T-cell (primary cell): ENCODE measurements around the gene TRMT11. TPM values are rescaled to one million over a fixed set of nuclear protein-coding genes. Genes with fewer than 3 reads are reported as not detected.

ENCODE experiments used
- ATAC-seq, 4 experiments: fragments of 200-7000 bp in 3 of 4; fragments of 150-1000 bp in 1 of 4; cut with Tn5 transposase; replicated peaks in 1 of 4; 1 replicate in 3 of 4; 2 replicates in 1 of 4; pipeline ENCODE4 v1.10.0; 2021; ENCODE audit warnings: moderate library complexity in 3 of 4, mild to moderate bottlenecking in 2 of 4, moderate number of reproducible peaks in 1 of 4
- CTCF ChIA-PET, 2 donors: fragments of 300-600 bp; sonication (Branson Sonifier 250); formaldehyde crosslinking; loops; one replicate each; lab custom pipeline; 2022; ENCODE audit warnings: antibody characterized with exemption in 2 of 2; lab: Charles Lee
- POLR2A ChIA-PET, 2 donors: fragments of 300-600 bp; sonication (Branson Sonifier 250); formaldehyde crosslinking; loops; one replicate each; lab custom pipeline; 2022; ENCODE audit warnings: antibody characterized with exemption in 2 of 2; lab: Charles Lee
- DNase-seq, 35 experiments: peaks; one replicate each; pipeline versions ENCODE4 v3.0.0 to v3.0.0-alpha.2; 2013 to 2023
- H3K27ac ChIP-seq: one replicate; pipeline ENCODE4 v1.5.1; 2013; ENCODE audit warnings: low read length
- H3K27me3 ChIP-seq, 2 experiments: replicated peaks in 1 of 2; 1 replicate in 1 of 2; 2 replicates in 1 of 2; pipeline versions ENCODE4 v1.6.1 to v1.7.0; 2013; ENCODE audit warnings: low read length in 1 of 2, mixed read lengths in 1 of 2; ENCODE audit not compliant: control insufficient read depth in 2 of 2, insufficient read depth in 2 of 2; ENCODE audit errors: extremely low read depth in 1 of 2
- H3K36me3 ChIP-seq, 2 donors: 1 replicate in 1 of 2; 2 replicates in 1 of 2; pipeline versions ENCODE4 v1.6.1 to v1.7.0; 2013; ENCODE audit warnings: low read length in 1 of 2; ENCODE audit not compliant: control insufficient read depth in 2 of 2, insufficient read depth in 1 of 2; ENCODE audit errors: extremely low read depth in 1 of 2
- H3K4me1 ChIP-seq, 2 experiments: 1 replicate in 1 of 2; 2 replicates in 1 of 2; pipeline versions ENCODE4 v1.6.1 to v1.7.0; 2013; ENCODE audit warnings: low read length in 2 of 2, mixed read lengths in 1 of 2; ENCODE audit not compliant: insufficient read depth in 2 of 2, control insufficient read depth in 1 of 2; ENCODE audit errors: extremely low read depth in 1 of 2
- H3K4me3 ChIP-seq, 2 donors: 1 replicate in 1 of 2; 2 replicates in 1 of 2; pipeline versions ENCODE4 v1.5.1 to v1.7.0; 2013; ENCODE audit warnings: mild to moderate bottlenecking in 2 of 2, low read length in 1 of 2, moderate library complexity in 1 of 2; ENCODE audit not compliant: control insufficient read depth in 1 of 2; ENCODE audit errors: extremely low read depth in 1 of 2
- H3K9me3 ChIP-seq: 2 replicates; pipeline ENCODE4 v1.7.0; 2013
- H3K27ac Mint-ChIP-seq, 2 donors: one replicate each; pipeline ENCODE4 v1.8.0; 2020 to 2021; ENCODE audit warnings: mild to moderate bottlenecking in 2 of 2, mixed read lengths in 2 of 2
- H3K27me3 Mint-ChIP-seq, 2 donors: one replicate each; pipeline ENCODE4 v1.8.0; 2021 to 2022; ENCODE audit warnings: mixed read lengths in 2 of 2
- H3K36me3 Mint-ChIP-seq: one replicate; pipeline ENCODE4 v1.8.0; 2021; ENCODE audit warnings: mixed read lengths
- H3K4me1 Mint-ChIP-seq, 3 donors: one replicate each; pipeline ENCODE4 v1.8.0; 2020 to 2022; ENCODE audit warnings: mixed read lengths in 3 of 3, mild to moderate bottlenecking in 1 of 3
- H3K4me3 Mint-ChIP-seq, 3 donors: one replicate each; pipeline ENCODE4 v1.8.0; 2020 to 2022; ENCODE audit warnings: mild to moderate bottlenecking in 3 of 3, mixed read lengths in 3 of 3, moderate library complexity in 3 of 3
- H3K9me3 Mint-ChIP-seq, 3 donors: one replicate each; pipeline ENCODE4 v1.8.0; 2020 to 2022; ENCODE audit warnings: mixed read lengths in 3 of 3
- WGBS: methylation state at CpG from one replicate; pipeline ENCODE4 v1.1.5; 2013; ENCODE audit warnings: missing lambda C conversion rate; ENCODE audit not compliant: insufficient coverage; 5-methylcytosine and 5-hydroxymethylcytosine counted together
- total RNA-seq, 35 experiments: library from RNA in 6 of 35; stranded (reverse) in 6 of 35; fragments of 120-200 nt in 1 of 35; gene quantifications; one replicate each; pipeline versions ENCODE4 v1.2.1 to v1.2.4 and lab custom pipeline; 2013 to 2026

Gene TRMT11
- total RNA-seq, 5 donors from 2014 or later (not counting 1 experiment from before 2014, with no cell fraction given) = 14.2 to 30.3 (median 21.6) TPM

DNA sequence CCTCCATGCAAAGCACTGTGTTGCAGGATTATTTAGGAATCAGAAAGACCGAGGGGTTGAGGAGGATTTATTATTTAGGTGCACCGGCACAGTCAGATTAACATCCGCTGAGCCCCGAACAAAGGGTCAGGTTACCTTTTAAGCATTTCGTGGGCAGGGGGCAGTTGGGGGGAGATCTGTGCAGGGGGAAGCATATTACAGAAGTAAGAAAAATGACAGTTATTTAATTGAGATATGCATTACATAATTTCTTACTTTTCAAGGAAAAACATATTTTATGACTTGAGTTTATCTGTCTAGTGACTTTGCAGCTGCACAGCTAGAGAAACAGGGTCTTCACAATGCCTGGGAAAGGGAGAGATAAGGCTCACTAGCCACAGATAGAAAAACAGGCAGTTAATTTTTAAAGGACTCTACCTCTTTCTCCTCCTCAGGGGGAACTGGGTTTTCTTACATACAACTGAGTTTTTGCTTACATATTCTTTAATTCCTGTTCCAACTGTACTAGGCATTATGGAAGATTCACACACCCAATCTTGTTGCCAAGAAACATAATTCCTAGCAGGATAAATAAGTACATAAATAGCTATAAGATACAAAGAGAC, 31.5 kb upstream of the TRMT11 start:
- WGBS = 52% methylated on average over 4 of the region's 5 CpGs
- POLR2A ChIA-PET = no interaction called here
- Mint-ChIP-seq H3K4me1 (peaks cover 0 to 9% (median 7%) of the 10 kb centered on the region in 3 donors), H3K9me3 (no peaks in the 10 kb centered on the region), H3K4me3 (peak overlapping the region in 2 of 3 donors; percentile 12 to 69), H3K27ac (no peak overlapping the region), H3K36me3 (no peaks in the 10 kb centered on the region), H3K27me3 (peaks cover 2 to 11% of the 10 kb centered on the region in 2 donors)
- Histone ChIP-seq H3K27me3 (peaks cover 0 to 3% of the 10 kb centered on the region in 2 experiments), H3K36me3 (peaks cover 0 to 5% of the 10 kb centered on the region in 2 donors), H3K9me3 (no peaks in the 10 kb centered on the region), H3K4me1 (peaks cover 8 to 18% of the 10 kb centered on the region in 2 experiments), H3K27ac (no peak overlapping the region), H3K4me3 (no peak overlapping the region)
- CTCF ChIA-PET = interaction anchor here in 1 of 2 donors (0.7 to 4.4 kb wide), 4 partner anchors 36 to 173 kb away, joined by 3 to 68 read pairs (median 21); partner anchors contain the start of gene NCOA7
- no peak for ATAC-seq
- DNase-seq = no peak

DNA sequence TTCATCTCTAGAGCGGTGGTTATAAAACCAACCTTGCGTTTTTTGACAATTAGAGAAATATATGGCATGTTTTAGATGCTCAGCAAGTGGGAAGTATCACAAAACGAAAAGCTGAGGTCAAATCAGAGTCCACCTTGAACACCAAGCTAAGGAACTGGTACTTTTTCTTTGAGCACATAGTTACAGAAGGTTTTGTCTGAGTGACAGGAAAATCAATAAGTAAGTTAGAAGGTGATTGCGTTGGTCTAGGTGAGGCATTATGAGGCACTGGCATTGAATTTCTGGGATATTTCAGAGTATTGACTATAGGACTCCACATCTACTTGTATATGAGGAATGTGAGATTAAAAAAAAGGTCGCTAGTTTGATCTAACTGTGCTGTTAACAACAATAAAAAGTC, 30.4 kb upstream of the TRMT11 start:
- Mint-ChIP-seq H3K36me3 (no peaks in the 10 kb centered on the region), H3K9me3 (no peaks in the 10 kb centered on the region), H3K27ac (peak overlapping the region in 1 of 2 donors; percentile 30), H3K4me3 (peak overlapping the region in 1 of 3 donors; percentile 60), H3K4me1 (peaks cover 0 to 11% (median 11%) of the 10 kb centered on the region in 3 donors), H3K27me3 (peaks cover 0 to 9% of the 10 kb centered on the region in 2 donors)
- CTCF ChIA-PET = interaction anchor here (0.5 to 4.4 kb wide), 54 partner anchors 9 to 1335 kb away, joined by 3 to 68 read pairs (median 4); partner anchors contain the start of genes TRMT11 (in 2 of the 2) and NCOA7 (in 1 of the 2)
- H3K27me3 ChIP-seq = peaks cover 0 to 3% of the 10 kb centered on the region in 2 experiments
- ATAC-seq (no peak), DNase-seq (peak in 1 of 35 experiments; percentile 18)
- peaks cover 8 to 18% of the 10 kb centered on the region in 2 experiments for H3K4me1 ChIP-seq
- H3K27ac ChIP-seq = peak overlapping the region; percentile 98
- POLR2A ChIA-PET = interaction anchor here (0.5 to 1.1 kb wide), 10 partner anchors 18 to 850 kb away, joined by 3 to 7 read pairs (median 4); partner anchors contain the start of gene TRMT11 (in 1 of the 2)
- 64% methylated on average over 3 of the region's 5 CpGs for WGBS
- H3K36me3 ChIP-seq = peaks cover 0 to 10% of the 10 kb centered on the region in 2 donors
- no peaks in the 10 kb centered on the region for H3K9me3 ChIP-seq
- H3K4me3 ChIP-seq = peak overlapping the region in 1 of 2 donors; percentile 92

DNA sequence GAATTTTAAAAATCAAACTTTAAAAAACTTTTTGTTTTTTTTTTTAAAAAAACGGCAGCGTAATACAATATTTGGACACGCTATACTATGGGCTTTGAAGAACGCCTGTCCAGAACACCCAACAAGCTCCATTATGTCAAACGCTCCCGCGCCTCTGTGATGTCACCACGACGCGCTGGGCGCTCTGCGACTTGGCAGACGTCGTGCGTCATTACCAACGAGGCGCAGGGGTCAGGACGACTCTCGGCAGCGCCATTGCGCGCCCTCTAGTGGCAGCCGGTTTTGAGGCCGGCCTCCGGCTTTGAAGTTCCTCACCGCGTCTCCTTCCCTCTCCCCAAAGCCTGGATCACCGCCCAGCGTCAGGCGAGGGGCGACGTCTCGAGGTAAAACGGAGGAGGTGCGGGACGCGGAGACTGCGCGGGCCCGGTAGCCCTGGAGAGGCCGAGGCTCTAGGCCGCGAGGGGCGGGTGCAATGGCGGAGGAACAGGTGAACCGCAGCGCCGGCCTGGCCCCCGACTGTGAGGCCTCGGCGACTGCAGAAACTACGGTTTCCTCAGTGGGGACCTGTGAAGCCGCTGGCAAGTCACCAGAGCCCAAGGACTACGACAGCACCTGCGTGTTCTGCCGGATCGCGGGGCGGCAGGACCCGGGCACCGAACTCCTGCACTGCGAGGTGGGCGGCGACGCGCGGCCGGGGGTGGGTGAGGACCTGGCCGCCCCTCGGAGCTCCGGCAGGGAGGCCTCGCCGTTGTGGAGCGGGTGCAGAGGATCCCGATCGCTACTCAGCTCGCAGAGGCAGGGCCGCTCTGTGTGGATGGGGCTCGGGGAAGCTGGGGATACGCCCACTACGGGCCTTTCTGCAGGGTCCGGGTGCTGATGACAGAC, 29.6 kb upstream of the TRMT11 start, which contains the start of gene HINT3:
Gene HINT3 (plus strand): TSS at position 265 of the 885 bp plus-strand sequence. CDS start 208 bp downstream, at position 473.
- ChIA-PET POLR2A (interaction anchor here (0.5 to 1.1 kb wide), 12 partner anchors 17 to 851 kb away, joined by 3 to 7 read pairs (median 4); partner anchors contain the start of gene TRMT11 (in 1 of the 2)), CTCF (interaction anchor here (0.5 to 4.4 kb wide), 60 partner anchors 9 to 1335 kb away, joined by 3 to 68 read pairs (median 4); partner anchors contain the start of genes NCOA7 (in 2 of the 2) and TRMT11 (in 2 of the 2))
- Mint-ChIP-seq H3K36me3 (no peaks in the 10 kb centered on the region), H3K4me3 (peak within 1 kb of the TSS in 1 of 3 donors; percentile 60), H3K27me3 (peaks cover 0 to 6% of the 10 kb centered on the region in 2 donors), H3K4me1 (peaks cover 0 to 19% (median 14%) of the 10 kb centered on the region in 3 donors), H3K9me3 (no peaks in the 10 kb centered on the region), H3K27ac (peak within 1 kb of the TSS in 1 of 2 donors; percentile 86)
- Histone ChIP-seq H3K4me3 (peak within 1 kb of the TSS; percentile 61 to 92), H3K27ac (peak within 1 kb of the TSS; percentile 98), H3K9me3 (no peaks in the 10 kb centered on the region), H3K27me3 (peaks cover 0 to 3% of the 10 kb centered on the region in 2 experiments), H3K4me1 (peaks cover 8 to 18% of the 10 kb centered on the region in 2 experiments), H3K36me3 (peaks cover 0 to 18% of the 10 kb centered on the region in 2 donors)
- WGBS = 0% methylated on average over 75 of the region's 82 CpGs
- peak; percentile 93 to 99 (median 97) for DNase-seq
- ATAC-seq = peak; percentile 88 to 94 (median 91)

DNA sequence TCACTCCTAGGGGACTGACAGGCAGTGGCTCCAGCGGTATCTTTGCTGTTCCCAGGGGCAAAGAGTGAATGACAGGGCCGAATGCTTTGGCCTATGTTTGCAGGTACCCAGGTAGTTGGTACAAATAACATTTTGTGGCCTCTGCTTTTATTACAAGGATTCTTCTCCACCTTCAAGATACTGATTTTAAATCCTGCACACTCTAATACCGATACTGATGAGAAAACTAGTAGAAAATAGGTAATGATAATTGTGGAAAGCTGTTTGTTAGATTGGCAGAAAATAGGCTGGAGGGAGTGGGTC, 29.0 kb upstream of the TRMT11 start:
- H3K27ac Mint-ChIP-seq = no peak overlapping the region
- H3K4me1 Mint-ChIP-seq = peaks cover under 1 to 21% (median 16%) of the 10 kb centered on the region in 3 donors
- H3K27me3 Mint-ChIP-seq = peaks cover 0 to under 1% of the 10 kb centered on the region in 2 donors
- ATAC-seq = no peak
- POLR2A ChIA-PET = interaction anchor here in 1 of 2 donors (0.6 to 0.9 kb wide), 2 partner anchors 16 to 36 kb away, joined by 4 to 7 read pairs; no protein-coding TSS in a partner anchor
- H3K4me3 ChIP-seq = peak overlapping the region; percentile 61 to 92
- H3K4me3 Mint-ChIP-seq = no peak overlapping the region
- H3K27ac ChIP-seq = peak overlapping the region; percentile 98
- peaks cover 8 to 18% of the 10 kb centered on the region in 2 experiments for H3K4me1 ChIP-seq
- no peaks in the 10 kb centered on the region for H3K36me3 Mint-ChIP-seq
- no peaks in the 10 kb centered on the region for H3K9me3 ChIP-seq
- CTCF ChIA-PET = interaction anchor here (0.8 to 4.4 kb wide), 19 partner anchors 8 to 192 kb away, joined by 3 to 68 read pairs (median 5); partner anchors contain the start of genes NCOA7 (in 2 of the 2) and TRMT11 (in 1 of the 2)
- no peaks in the 10 kb centered on the region for H3K9me3 Mint-ChIP-seq
- peaks cover 0 to 3% of the 10 kb centered on the region in 2 experiments for H3K27me3 ChIP-seq
- WGBS = 0% methylated on average over 1 of the region's 3 CpGs
- no peak for DNase-seq
- H3K36me3 ChIP-seq = peaks cover 0 to 18% of the 10 kb centered on the region in 2 donors

DNA sequence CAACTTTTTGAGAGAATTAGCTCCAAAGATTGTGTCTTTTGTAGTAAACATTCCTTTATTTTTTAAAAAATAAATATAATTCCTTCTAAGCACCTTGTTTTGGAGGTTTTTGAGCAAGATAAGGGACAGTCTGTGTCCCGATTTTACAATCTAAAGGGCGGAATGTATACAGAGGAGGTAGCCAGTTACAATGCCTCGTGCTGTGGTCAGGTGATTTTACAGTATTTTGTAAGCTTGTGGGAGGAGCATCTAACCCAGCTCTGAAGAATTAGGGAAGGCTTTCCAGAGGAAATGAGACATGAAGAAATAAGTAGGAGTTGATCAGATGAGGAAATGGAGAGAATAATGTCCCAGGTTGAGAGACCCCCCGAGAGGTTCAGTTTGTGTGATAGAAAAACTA, 28.5 kb upstream of the TRMT11 start:
- peaks cover 6 to 25% (median 20%) of the 10 kb centered on the region in 3 donors for H3K4me1 Mint-ChIP-seq
- H3K4me3 Mint-ChIP-seq = no peak overlapping the region
- H3K9me3 Mint-ChIP-seq = no peaks in the 10 kb centered on the region
- Histone ChIP-seq H3K4me1 (peaks cover 8 to 18% of the 10 kb centered on the region in 2 experiments), H3K9me3 (no peaks in the 10 kb centered on the region), H3K4me3 (no peak overlapping the region), H3K27ac (no peak overlapping the region), H3K27me3 (peaks cover 0 to 3% of the 10 kb centered on the region in 2 experiments), H3K36me3 (peaks cover 0 to 18% of the 10 kb centered on the region in 2 donors)
- H3K27me3 Mint-ChIP-seq = no peaks in the 10 kb centered on the region
- no peak overlapping the region for H3K27ac Mint-ChIP-seq
- no peaks in the 10 kb centered on the region for H3K36me3 Mint-ChIP-seq
- ChIA-PET POLR2A (interaction anchor here in 1 of 2 donors (0.6 to 0.9 kb wide), 2 partner anchors 16 to 36 kb away, joined by 4 to 7 read pairs; no protein-coding TSS in a partner anchor), CTCF (interaction anchor here (0.6 to 4.4 kb wide), 14 partner anchors 13 to 192 kb away, joined by 3 to 68 read pairs (median 8); partner anchors contain the start of genes NCOA7 (in 2 of the 2) and TRMT11 (in 1 of the 2))
- WGBS = 52% methylated on average over 3 of the region's 4 CpGs
- ATAC-seq (no peak), DNase-seq (peak in 1 of 35 experiments; percentile 22)
